ENCODE results near the gene CBARP. TPM values are rescaled to one million over a fixed set of nuclear protein-coding genes. Genes with fewer than 3 reads are reported as not detected.

CBARP gene
- total RNA-seq, 2 experiments from 2014 or later, result 0.09 to 0.13 TPM

- no peaks in the 10 kb centered on the region for H3K9me3 ChIP-seq (ENCODE audit: low read length)
- H3K79me2 ChIP-seq (ENCODE audit: insufficient read depth, low read depth, low read length), result 0 out of 2 replicates have a peak, but pooled peaks cover 3% of the 10 kb centered on the region
- H3K4me3 ChIP-seq (ENCODE audit: low read depth, low read length, poor library complexity, severe bottlenecking), result no peak overlapping the region
- intact Hi-C loops (cut with micrococcal nuclease; ENCODE audit: unreplicated experiment), result no loop called here
- no peaks in the 10 kb centered on the region for H3K9me2 ChIP-seq (ENCODE audit: insufficient read depth, low read length)
- H3K4me2 ChIP-seq (ENCODE audit: low read length), result no peak overlapping the region
- DNase-seq (ENCODE audit: low spot score), result no peak
- TF ChIP-seq, protein P1, sequence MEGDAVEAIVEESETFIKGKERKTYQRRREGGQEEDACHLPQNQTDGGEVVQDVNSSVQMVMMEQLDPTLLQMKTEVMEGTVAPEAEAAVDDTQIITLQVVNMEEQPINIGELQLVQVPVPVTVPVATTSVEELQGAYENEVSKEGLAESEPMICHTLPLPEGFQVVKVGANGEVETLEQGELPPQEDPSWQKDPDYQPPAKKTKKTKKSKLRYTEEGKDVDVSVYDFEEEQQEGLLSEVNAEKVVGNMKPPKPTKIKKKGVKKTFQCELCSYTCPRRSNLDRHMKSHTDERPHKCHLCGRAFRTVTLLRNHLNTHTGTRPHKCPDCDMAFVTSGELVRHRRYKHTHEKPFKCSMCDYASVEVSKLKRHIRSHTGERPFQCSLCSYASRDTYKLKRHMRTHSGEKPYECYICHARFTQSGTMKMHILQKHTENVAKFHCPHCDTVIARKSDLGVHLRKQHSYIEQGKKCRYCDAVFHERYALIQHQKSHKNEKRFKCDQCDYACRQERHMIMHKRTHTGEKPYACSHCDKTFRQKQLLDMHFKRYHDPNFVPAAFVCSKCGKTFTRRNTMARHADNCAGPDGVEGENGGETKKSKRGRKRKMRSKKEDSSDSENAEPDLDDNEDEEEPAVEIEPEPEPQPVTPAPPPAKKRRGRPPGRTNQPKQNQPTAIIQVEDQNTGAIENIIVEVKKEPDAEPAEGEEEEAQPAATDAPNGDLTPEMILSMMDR (conservative IDR thresholded peaks at IDR 0.05; ENCODE audit: low read length), result no peak
- TF ChIP-seq EZH2phosphoT487 (IDR thresholded peaks at IDR 0.05; ENCODE audit: borderline replicate concordance, low read depth, low read length), result no peak
- no peak overlapping the region for H3K27ac ChIP-seq (ENCODE audit: low read depth, low read length, poor library complexity, severe bottlenecking)
- H3K36me3 ChIP-seq (ENCODE audit: insufficient read depth, low read length), result peaks cover 40% of the 10 kb centered on the region
- peaks cover 5% of the 10 kb centered on the region for H3K4me1 ChIP-seq (ENCODE audit: insufficient read depth, low read length, poor library complexity, severe bottlenecking)
- ChIA-PET CTCF (ENCODE audit: unreplicated experiment) (no interaction called here), POLR2A (no interaction called here)
- no TSS peak for BruUV-seq (replicated peaks)
- H2AFZ ChIP-seq (ENCODE audit: low read length), result no peak overlapping the region
- no peaks in the 10 kb centered on the region for H4K20me1 ChIP-seq (ENCODE audit: insufficient read depth, low read length)
These were observed 17.9 kb downstream of the CBARP start for GRCh38 chr19:1219786-1220476.

GRCh38 chr19:1218751-1219567, 18.8 kb downstream of the CBARP start:
- POLR2A ChIA-PET, result no interaction called here
- Histone ChIP-seq H3K9me2 (ENCODE audit: insufficient read depth, low read length) (no peaks in the 10 kb centered on the region), H2AFZ (ENCODE audit: low read length) (no peak overlapping the region), H4K20me1 (ENCODE audit: insufficient read depth, low read length) (no peaks in the 10 kb centered on the region), H3K4me1 (ENCODE audit: insufficient read depth, low read length, poor library complexity, severe bottlenecking) (peaks cover 5% of the 10 kb centered on the region), H3K9me3 (ENCODE audit: low read length) (no peaks in the 10 kb centered on the region), H3K79me2 (ENCODE audit: insufficient read depth, low read depth, low read length) (peaks cover 10% of the 10 kb centered on the region; the same call in 1 of the 2 replicates), H3K27ac (ENCODE audit: low read depth, low read length, poor library complexity, severe bottlenecking) (no peak overlapping the region), H3K36me3 (ENCODE audit: insufficient read depth, low read length) (peaks cover 40% of the 10 kb centered on the region), H3K4me3 (ENCODE audit: low read depth, low read length, poor library complexity, severe bottlenecking) (no peak overlapping the region), H3K4me2 (ENCODE audit: low read length) (no peak overlapping the region)
- CTCF ChIA-PET (ENCODE audit: unreplicated experiment), result no interaction called here
- intact Hi-C loops (cut with micrococcal nuclease; ENCODE audit: unreplicated experiment), result no loop called here
- no peak for DNase-seq (ENCODE audit: low spot score)
- TF ChIP-seq EZH2phosphoT487 (IDR thresholded peaks at IDR 0.05; ENCODE audit: borderline replicate concordance, low read depth, low read length), result no peak
- TF ChIP-seq, protein P1 (conservative IDR thresholded peaks at IDR 0.05; ENCODE audit: low read length), result no peak
- BruUV-seq (replicated peaks), result no TSS peak

Measured in OCI-LY7 (cell line).